SU-DHL-6 (cell line): ENCODE data around the gene EFNA1.

Source experiments
- CTCF ChIP-seq: fragments of 200-600 bp; sonication (generic); IDR thresholded peaks from one replicate; pipeline ENCODE4 v1.5.1; 2017; ENCODE audit warnings: antibody characterized with exemption, mild to moderate bottlenecking, low read length, moderate library complexity; ENCODE audit not compliant: insufficient read depth, poor library complexity, severe bottlenecking
- EZH2phosphoT487 ChIP-seq: fragments of 200-600 bp; sonication (generic), shearing (Covaris generic); conservative IDR thresholded peaks from 2 replicates; pipeline ENCODE4 v1.6.1; 2018; ENCODE audit warnings: mild to moderate bottlenecking, antibody characterized with exemption, low read length, moderate library complexity, mixed read lengths

GRCh38 chr1:155117610-155118009, 10.1 kb upstream of the EFNA1 start:
- TF ChIP-seq CTCF (no peak), EZH2phosphoT487 (no peak)
